ENCODE results near the gene SRSF3.
A peak's percentile ranks its signal among the peaks of the same experiment; 100 is the strongest.
"Not testable (repeated sequence)": the region's sequence is repeated elsewhere in the genome, so short reads cannot be mapped to it uniquely, and the experiment has no call there.

The SRSF3 gene

GRCh38 chr6:36605143-36605542 is 11.0 kb downstream of the SRSF3 start:
- DNase-seq (ENCODE audit: low spot score) = no peak

- DNase-seq (ENCODE audit: low spot score) = no peak
Measured at GRCh38 chr6:36605560-36606391, 11.6 kb downstream of the SRSF3 start.

DNA sequence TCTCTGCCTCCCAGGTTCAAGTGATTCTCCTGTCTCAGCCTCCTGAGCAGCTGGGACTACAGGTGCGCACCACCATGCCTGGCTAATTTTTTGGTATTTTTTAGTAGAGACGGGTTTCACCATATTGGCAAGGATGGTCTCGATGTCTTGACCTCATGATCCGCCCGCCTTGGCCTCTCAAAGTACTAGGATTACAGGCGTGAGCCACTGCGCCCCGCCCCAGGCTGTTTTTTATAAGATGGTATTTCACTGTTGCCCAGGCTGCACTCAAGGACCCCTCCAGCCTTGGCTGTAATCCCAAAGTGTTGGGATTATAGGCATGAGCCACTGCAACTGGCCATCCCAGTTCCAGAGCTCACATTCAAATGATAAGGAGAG is 13.1 kb downstream of the SRSF3 start:
- not testable (repeated sequence) for DNase-seq (ENCODE audit: low spot score)

GRCh38 chr6:36607683-36608386 is 13.7 kb downstream of the SRSF3 start:
- no peak for DNase-seq (ENCODE audit: low spot score)

- DNase-seq (ENCODE audit: low spot score) = no peak
Measured at GRCh38 chr6:36608788-36609563, 14.8 kb downstream of the SRSF3 start.

DNA sequence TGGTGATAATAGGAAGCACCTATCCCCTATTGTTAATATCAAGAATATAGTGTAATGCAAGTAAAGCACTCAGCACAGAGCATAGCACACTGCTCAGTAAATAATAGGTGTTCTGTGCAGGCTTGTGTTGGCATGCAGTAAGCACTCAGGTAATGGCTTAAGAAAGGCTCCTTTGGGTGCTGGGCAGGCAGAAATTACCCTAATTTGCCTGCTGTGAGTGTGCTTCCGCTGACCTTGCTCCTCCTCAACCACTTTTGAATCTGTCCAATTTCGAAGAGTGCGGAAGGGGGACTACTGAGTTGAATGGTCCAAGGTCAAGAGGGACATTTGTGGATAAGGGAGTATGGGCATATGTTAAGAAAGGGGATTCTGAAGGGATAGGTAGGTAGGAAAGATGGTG is 15.4 kb downstream of the SRSF3 start:
- DNase-seq (ENCODE audit: low spot score) = no peak

GRCh38 chr6:36610041-36610955 is 16.1 kb downstream of the SRSF3 start:
- DNase-seq (ENCODE audit: low spot score) = no peak

- DNase-seq (ENCODE audit: low spot score) = no peak
Measured at GRCh38 chr6:36610956-36611336, 16.8 kb downstream of the SRSF3 start.

DNA sequence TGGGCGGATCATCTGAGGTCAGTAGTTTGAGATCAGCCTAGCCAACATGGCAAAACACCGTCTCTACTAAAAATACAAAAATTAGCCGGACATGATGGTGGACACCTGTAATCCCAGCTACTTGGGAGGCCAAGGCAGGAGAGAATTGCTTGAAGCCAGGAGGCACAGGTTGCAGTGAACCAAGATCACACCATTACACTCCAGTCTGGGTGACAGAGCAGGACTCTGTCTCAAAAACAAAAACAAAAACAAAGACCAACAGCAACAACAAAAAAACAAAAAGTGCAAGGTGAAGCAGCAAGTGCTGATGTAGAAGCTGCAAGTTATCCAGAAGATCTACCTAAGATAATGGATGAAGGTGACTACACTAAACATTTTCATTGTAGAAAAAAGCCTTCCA is 17.5 kb downstream of the SRSF3 start:
- not testable (repeated sequence) for DNase-seq (ENCODE audit: low spot score)

- DNase-seq (ENCODE audit: low spot score) = no peak
Measured at GRCh38 chr6:36612101-36612625, 18.0 kb downstream of the SRSF3 start.

GRCh38 chr6:36613200-36613995 is 19.2 kb downstream of the SRSF3 start:
- no peak for DNase-seq (ENCODE audit: low spot score)

GRCh38 chr6:36615018-36615761 is 21.0 kb downstream of the SRSF3 start:
- DNase-seq (ENCODE audit: low spot score) = peak; percentile 65

DNA sequence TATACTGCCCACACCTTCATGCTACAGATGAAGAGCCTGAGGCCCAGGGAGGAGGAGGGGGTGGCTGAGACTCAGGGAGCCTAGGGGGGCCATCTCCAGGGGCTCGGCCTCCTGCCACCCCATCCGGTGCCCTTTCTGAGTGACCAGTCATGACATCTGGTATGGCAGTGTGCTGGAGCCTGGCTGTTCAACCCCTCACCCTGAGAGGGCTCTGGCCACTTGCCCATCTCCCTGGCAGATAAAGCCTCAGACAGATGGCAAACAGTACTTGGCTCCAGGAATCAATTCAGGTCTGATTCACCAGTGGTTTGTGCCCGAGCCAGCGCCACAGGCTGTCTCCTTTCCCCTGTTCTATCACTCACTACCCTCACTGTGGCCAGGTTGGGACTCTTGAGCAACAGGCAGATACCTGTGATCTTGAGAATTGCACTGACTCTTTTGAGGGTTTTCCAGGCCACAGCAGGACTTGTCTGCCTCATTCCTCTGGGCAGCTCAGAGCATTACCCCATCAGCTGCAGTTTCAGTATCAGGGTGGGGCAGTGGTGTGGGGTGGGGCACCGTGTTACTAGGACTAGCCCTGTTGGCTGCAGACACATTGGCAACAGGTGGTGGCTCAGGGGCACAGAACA is 22.8 kb downstream of the SRSF3 start:
- DNase-seq (ENCODE audit: low spot score) = no peak

GRCh38 chr6:36618366-36619355 is 24.5 kb downstream of the SRSF3 start:
- DNase-seq (ENCODE audit: low spot score) = no peak

DNA sequence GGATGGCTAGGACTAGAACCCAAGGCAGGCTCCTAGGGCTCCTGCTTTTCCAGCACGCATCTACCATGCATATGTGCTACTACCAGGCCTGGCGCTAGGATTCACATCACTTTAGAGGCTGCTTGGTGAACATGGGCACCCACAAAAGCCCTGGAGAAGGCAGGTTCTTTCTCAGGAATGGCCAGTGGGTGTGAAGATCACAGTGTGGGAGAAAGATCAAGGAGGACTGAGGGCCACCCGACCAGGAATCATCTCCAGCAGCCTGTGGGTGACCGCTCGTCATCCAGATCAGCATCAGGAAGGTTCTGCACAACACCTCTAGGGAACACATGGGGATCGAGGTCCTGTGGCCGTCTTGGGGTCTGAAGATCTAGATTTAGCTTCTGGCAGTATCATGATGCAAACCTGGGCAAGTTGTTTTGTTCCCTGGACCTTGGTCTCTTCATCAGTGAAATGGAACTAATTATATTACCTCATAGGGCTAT is 27.3 kb downstream of the SRSF3 start:
- no peak for DNase-seq (ENCODE audit: low spot score)

DNA sequence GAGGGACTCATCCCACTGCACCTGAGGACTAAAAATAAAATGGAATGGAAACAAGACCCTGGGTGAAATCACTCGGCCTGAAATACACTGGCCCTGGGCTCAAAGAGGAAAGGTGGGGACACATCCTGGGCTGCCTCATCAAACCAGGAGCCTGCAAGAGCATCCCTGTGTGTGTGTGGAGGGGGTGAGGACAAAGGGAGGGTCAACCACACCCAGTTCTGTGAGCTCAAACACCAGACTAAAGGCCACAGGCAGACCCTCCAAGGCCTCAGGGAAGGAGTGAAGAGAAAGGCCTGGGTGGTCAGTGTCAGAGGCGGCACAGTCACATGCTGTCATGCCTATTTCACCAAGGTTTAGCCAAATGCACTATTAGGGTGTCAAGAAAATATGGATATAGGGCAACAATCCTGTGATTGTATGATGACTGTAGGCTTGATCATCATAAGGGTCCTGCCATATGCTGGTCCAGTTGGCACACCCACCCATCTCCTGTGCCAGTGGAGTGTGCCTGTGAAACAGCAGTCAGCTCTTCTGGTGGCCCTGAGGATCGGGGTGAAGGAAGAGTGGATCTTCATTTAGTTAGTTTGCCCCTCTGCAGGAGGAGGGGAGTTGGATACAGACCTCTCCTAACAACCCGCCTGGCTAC is 28.9 kb downstream of the SRSF3 start:
- DNase-seq (ENCODE audit: low spot score) = no peak
